GM18858 (cell line): ENCODE results near the gene TSR1.

Experiments
- ATAC-seq: cut with Tn5 transposase; IDR thresholded peaks from one replicate; pipeline ENCODE4 v1.9.1; 2021; ENCODE audit not compliant: unreplicated experiment

TSR1 gene

GRCh38 chr17:2289878-2290478, 46.3 kb downstream of the TSR1 start:
- ATAC-seq: no peak

- ATAC-seq: no peak
Observed at GRCh38 chr17:2283302-2283701, 53.0 kb downstream of the TSR1 start.

GRCh38 chr17:2282297-2282873, 53.9 kb downstream of the TSR1 start:
- ATAC-seq: no peak

- no peak for ATAC-seq
Observed at GRCh38 chr17:2279707-2280106, 56.5 kb downstream of the TSR1 start.

- no peak for ATAC-seq
Observed at GRCh38 chr17:2277429-2278170, 58.7 kb downstream of the TSR1 start.

GRCh38 chr17:2275722-2276121, 60.5 kb downstream of the TSR1 start:
- no peak for ATAC-seq

GRCh38 chr17:2274414-2274813, 61.8 kb downstream of the TSR1 start:
- ATAC-seq: no peak
